Type B pancreatic cell (in vitro differentiated cells): ENCODE results near the gene RAB32. TPM values are rescaled to one million over a fixed set of nuclear protein-coding genes. Genes with fewer than 3 reads are reported as not detected.

Experiments
- DNase-seq: peaks from one replicate; pipeline ENCODE4 v3.0.0; 2021; ENCODE audit warnings: mixed read lengths; ENCODE audit not compliant: unreplicated experiment; ENCODE audit errors: extremely low spot score
- H3K27ac Mint-ChIP-seq: 2 replicates; pipeline ENCODE4 v1.8.0; 2021; ENCODE audit warnings: mild to moderate bottlenecking, mixed read lengths
- H3K27me3 Mint-ChIP-seq: 2 replicates; pipeline ENCODE4 v1.8.0; 2021; ENCODE audit warnings: mixed read lengths
- H3K36me3 Mint-ChIP-seq: 2 replicates; pipeline ENCODE4 v1.8.0; 2021; ENCODE audit warnings: mixed read lengths
- H3K4me1 Mint-ChIP-seq: one replicate; pipeline ENCODE4 v1.8.0; 2021; ENCODE audit warnings: mixed read lengths; ENCODE audit not compliant: unreplicated experiment
- H3K4me3 Mint-ChIP-seq: 2 replicates; pipeline ENCODE4 v1.8.0; 2021; ENCODE audit warnings: mild to moderate bottlenecking, mixed read lengths
- H3K9me3 Mint-ChIP-seq: 2 replicates; pipeline ENCODE4 v1.8.0; 2021; ENCODE audit warnings: mixed read lengths
- total RNA-seq: library from RNA; stranded (reverse); gene quantifications from 2 replicates; pipeline ENCODE4 v1.2.1, GENCODE V29; 2021; ENCODE audit warnings: low replicate concordance
- TF ChIP-seq, protein P1 (sequence below): fragments of 200-600 bp; sonication (generic); conservative IDR thresholded peaks from 2 replicates; pipeline ENCODE4 v1.5.0; 2021; ENCODE audit warnings: antibody characterized with exemption, mild to moderate bottlenecking

Gene RAB32
- total RNA-seq, 1 donor from 2014 or later: 21.9 TPM

DNA sequence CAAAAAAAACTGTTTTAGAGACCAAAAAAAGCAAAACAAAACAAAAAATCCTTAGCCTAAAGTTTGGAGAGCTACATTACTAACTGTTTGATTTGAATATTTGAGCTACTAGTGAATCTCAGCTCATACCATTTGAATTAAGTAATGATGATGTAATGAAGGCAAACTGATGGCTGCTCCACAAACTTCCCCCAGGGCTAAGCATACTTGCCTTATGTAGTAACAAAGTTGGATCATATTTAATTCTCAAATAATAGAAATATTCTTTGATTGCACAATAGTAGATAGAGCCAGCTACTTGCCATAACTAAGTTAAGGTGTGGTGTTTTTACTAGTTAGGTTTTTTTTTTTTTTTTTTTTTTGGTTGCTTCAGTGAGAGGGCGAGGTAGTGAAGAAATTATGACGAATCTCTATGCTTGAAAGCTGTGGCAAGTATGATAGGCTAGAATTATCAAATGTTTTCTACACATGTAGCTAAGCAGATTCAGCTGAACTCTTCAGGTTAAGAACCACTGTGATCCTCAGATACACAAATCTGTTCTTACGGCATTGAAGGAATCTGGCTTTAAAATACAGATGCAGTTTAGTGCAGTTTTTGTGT is 2.9 kb downstream of the RAB32 start:
- Mint-ChIP-seq H3K36me3 (peaks cover 14% of the 10 kb centered on the region), H3K27me3 (peaks cover 3% of the 10 kb centered on the region), H3K4me3 (peak overlapping the region; percentile 45), H3K9me3 (no peaks in the 10 kb centered on the region), H3K4me1 (peaks cover 25% of the 10 kb centered on the region), H3K27ac (peak overlapping the region; percentile 78)
- TF ChIP-seq, protein P1, sequence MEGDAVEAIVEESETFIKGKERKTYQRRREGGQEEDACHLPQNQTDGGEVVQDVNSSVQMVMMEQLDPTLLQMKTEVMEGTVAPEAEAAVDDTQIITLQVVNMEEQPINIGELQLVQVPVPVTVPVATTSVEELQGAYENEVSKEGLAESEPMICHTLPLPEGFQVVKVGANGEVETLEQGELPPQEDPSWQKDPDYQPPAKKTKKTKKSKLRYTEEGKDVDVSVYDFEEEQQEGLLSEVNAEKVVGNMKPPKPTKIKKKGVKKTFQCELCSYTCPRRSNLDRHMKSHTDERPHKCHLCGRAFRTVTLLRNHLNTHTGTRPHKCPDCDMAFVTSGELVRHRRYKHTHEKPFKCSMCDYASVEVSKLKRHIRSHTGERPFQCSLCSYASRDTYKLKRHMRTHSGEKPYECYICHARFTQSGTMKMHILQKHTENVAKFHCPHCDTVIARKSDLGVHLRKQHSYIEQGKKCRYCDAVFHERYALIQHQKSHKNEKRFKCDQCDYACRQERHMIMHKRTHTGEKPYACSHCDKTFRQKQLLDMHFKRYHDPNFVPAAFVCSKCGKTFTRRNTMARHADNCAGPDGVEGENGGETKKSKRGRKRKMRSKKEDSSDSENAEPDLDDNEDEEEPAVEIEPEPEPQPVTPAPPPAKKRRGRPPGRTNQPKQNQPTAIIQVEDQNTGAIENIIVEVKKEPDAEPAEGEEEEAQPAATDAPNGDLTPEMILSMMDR: no peak
- no peak for DNase-seq

DNA sequence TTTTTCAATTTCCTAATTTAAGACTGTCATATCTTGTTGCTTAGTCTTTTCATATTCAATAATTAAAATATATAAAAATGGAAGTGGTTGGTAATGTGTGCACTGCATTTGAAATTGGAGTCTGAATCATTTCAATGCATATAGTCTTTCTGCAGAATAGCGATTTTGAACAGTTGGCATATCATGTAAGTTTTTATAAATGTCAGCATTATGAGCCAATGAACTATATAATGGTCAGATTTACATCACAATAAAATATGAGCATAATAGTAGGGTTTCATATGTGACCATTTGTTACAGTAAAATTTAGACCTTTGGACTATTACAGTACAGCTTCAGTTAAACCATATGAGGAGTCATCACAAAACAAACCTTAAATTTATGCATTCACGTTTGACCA is 4.3 kb downstream of the RAB32 start:
- Mint-ChIP-seq H3K27ac (no peak overlapping the region), H3K36me3 (peaks cover 23% of the 10 kb centered on the region), H3K4me1 (peaks cover 27% of the 10 kb centered on the region), H3K27me3 (peaks cover 3% of the 10 kb centered on the region), H3K4me3 (no peak overlapping the region), H3K9me3 (no peaks in the 10 kb centered on the region)
- TF ChIP-seq, protein P1: no peak
- DNase-seq: no peak

DNA sequence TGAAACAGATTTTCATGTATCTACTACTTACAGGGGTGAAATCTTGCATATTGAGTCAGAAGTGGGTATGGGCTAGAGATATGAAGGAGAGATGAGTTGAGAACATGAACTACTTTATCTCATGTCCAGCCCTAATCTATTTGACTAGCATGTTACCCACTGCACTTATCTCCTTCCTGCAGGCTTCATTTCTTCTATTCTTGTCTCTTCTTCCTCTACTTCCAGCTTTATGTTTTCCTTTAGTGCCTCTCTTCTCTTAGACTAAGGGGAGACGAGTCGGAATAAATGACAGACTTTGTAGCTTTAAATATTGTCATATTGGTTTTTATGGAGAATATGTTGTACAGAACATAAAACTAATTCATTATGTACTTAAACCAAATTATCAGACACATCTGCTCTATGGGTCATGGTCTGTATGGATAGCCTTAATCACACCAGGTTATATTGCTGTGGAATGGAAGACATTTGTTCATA is 5.3 kb downstream of the RAB32 start:
- Mint-ChIP-seq H3K27me3 (peaks cover 3% of the 10 kb centered on the region), H3K4me1 (peaks cover 32% of the 10 kb centered on the region), H3K9me3 (no peaks in the 10 kb centered on the region), H3K27ac (no peak overlapping the region), H3K4me3 (no peak overlapping the region), H3K36me3 (peaks cover 31% of the 10 kb centered on the region)
- TF ChIP-seq, protein P1: no peak
- DNase-seq: no peak

DNA sequence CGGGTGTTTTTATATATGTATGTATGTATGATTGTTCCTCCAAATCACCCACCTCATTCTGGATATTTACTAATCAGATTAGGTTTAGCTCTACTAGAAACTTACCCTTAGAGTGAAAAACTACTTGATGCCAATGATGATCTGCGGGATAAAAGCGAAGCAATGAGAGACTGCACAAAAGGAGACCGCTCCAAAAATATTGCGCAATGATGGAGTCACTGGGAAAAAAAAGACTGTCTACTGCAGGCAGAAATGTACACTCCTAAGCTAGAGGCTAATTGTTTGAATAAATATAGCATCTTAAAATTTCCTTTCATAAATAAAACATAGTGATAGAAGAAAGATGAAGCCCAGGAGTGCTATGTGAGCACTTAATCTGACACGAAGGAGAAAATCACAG is 7.3 kb downstream of the RAB32 start:
- no peaks in the 10 kb centered on the region for H3K27me3 Mint-ChIP-seq
- no peak overlapping the region for H3K27ac Mint-ChIP-seq
- peaks cover 41% of the 10 kb centered on the region for H3K36me3 Mint-ChIP-seq
- H3K9me3 Mint-ChIP-seq: no peaks in the 10 kb centered on the region
- H3K4me3 Mint-ChIP-seq: no peak overlapping the region
- peaks cover 18% of the 10 kb centered on the region for H3K4me1 Mint-ChIP-seq
- DNase-seq: no peak
- TF ChIP-seq, protein P1: no peak

GRCh38 chr6:146551545-146551944 is 7.9 kb downstream of the RAB32 start:
- DNase-seq: no peak
- H3K4me3 Mint-ChIP-seq: no peak overlapping the region
- no peak overlapping the region for H3K27ac Mint-ChIP-seq
- no peaks in the 10 kb centered on the region for H3K27me3 Mint-ChIP-seq
- TF ChIP-seq, protein P1: no peak
- no peaks in the 10 kb centered on the region for H3K9me3 Mint-ChIP-seq
- peaks cover 41% of the 10 kb centered on the region for H3K36me3 Mint-ChIP-seq
- peaks cover 15% of the 10 kb centered on the region for H3K4me1 Mint-ChIP-seq
